NCI-H748 (cell line): ENCODE data around the gene KLF3.
A peak's percentile ranks its signal among the peaks of the same experiment; 100 is the strongest.

ENCODE experiments used
- DNase-seq: peaks from one replicate; lab custom pipeline; 2025; ENCODE audit not compliant: unreplicated experiment; lab: John Stamatoyannopoulos, UW

Gene KLF3

DNA sequence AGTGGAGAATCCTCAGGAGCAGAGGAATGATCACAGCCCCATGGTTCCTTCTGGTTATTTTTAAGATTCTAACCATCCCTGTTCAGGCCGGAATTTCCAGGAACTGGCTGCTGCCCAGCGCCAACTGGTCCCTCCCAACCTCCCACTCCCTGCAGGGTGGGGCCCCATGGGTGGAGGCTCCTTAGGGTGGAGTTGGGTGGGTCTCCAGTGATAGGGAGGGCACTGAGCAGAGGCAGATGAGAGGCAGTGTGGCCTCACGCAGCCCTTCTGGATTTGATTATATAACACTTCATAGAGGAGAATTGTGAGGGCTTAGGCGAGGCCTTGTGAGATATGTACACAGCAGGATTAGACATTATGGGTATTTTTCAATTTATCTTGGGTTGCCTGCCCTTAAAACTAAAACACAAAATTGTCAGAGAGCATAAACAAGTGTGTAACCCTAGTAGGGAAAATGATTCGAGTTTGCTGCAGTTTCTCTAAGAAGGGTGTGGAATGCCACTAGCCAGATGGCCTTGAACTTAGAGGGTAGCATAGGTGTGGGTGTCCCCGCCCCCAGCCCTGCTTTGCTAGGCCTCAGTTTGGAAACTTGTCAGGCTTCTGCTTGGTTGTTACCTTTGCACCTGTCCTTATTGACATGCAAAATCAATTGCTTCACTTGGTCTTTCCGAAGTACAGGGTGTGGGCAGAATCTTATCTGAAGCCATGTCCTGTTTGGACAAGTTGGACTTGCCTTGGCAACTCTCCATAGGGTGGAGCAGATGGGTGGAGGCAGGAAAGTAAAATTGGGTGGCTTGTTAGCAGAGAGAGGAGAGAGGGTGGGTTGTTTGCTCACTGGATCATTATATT is 9.4 kb downstream of the KLF3 start:
- peak; percentile 74 for DNase-seq

DNA sequence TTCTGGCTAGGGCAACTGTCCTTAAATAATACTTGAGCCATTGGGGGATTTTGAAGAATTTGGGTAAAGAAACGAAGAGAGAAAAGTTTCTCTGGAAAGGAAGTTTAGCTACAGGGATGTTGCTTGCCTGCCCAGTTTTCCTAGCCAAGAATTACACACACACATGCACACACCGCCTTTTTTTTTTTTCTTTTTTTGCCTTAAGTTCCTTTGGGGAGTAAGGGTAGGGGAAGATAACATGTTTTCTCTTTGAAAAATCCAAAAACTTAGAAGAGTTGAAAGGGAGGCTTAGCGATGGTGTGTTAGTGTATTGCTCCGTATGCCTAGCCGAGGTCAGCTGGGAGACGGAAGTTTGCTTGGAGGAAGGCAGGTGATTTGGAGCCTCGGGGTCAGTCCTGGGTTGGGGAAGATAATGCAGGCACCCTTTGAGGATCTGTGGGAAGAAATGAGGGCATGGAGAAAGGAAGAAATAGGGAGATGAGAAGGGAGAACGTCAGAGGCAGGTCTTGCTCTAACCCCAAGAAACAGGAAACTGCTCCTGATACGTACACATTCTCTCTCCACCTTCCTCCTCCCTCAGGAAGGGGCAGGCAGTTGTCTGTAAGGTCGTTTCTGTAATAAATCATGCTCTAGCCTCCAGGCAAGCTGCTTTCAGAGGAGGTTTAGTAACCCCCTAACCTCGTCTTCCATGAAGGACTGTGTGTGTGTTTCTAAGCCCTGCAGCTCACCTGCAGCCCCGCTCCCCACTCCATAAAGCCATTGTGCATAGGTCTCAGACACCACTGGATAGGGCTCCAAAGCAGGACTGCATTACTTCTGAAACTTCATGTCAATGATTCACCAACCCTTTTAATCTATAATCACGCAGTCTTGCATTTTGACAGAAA is 10.5 kb downstream of the KLF3 start:
- DNase-seq = peak; percentile 14

DNA sequence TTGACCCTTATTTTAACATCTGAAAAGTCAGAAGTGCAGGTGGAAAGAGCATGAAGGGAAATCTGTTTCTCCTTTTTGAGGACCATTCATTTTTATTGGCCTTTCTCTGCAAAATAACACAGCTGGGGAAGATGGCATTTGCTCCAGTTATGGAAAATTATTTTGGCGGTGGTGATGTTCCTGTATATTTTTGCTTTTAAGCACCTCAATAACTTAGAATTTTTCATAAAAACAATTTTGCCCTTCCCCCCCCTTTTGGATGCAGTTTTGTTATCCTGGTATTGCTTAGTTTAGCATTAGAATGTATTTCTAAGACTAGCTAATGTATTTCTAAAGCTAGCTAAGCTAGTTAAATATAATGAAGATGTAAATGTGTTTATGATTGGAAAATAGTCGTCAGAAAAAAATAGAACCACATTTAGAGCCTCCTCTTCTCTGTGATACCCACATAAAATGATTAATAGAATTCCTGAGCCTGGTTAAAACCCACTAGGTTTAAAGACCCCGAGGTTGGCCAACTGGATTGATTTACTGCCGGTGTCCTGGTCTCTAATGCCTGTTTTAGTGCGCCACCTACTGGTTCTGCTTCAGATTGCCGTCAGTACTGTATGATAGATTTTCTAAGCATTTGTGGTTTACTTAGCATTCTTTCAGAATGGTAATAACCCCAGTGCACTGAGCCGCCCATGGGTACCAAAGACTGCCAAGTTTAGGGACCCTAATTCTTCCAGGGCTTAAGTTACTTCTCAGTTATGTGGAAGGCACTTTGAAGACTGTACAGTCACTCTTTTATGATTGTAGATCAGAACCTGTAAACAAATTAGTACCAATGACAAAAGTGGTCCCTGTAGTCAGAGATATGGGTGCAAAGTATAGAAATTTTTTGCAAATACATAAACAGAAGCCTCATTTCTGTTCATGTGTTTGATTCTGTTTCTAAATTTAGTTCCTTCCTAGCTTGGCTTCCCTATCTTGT is 11.4 kb downstream of the KLF3 start:
- DNase-seq = peak; percentile 69

DNA sequence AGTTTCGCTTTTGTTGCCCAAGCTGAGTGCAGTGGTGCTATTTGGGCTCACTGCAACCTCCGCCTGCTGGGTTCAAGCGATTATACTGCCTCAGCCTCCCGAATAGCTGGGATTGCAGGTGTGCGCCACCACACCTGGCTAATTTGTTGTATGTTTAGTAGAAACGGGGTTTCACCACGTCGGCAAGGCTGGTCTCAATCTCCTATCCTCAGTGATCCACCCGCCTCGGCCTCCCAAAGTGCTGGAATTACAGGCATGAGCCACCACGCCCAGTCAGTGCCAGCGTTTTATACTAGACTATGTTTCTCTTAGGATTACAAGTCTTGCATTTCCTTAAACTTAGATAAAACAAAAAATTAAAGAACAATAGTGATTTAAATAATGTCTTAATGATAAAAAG is 13.0 kb downstream of the KLF3 start:
- DNase-seq = no peak

DNA sequence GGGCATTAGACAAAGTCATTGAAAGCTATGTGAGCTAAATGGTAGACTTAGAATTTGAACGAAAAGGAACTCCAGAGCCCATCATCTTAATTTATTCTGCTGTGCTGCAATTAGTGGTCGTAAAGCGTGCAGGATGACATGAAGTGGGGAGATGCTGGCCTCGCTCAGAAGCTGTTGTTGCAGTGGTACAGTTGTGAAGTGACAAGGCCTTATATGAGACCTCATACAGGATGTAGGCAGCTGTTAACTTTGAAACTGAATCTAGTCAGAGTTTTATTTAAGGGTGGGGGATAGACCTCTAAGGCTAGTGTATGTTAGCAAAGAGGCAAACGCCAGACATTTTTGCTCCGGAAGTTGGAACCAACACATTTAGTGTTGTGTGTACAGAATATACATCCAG is 13.4 kb downstream of the KLF3 start:
- DNase-seq = no peak

DNA sequence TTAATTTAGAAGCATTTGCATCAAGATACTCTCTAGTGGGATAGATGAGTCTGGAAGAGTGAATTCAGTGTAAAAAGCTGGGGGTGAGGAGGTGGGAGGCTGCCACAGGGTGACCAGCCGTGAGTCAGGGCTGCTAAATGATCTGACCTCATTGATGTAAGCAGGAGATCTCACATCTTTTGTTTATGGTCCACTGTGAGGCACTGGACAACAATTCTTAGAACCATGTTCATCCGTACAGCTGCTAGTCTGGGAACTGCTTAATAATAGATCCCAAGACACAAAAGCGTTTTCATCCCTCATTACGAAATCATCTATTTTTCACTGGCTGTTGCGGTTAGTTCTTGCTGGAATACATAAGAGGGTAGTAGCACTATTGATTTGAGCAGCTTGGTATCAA is 14.1 kb downstream of the KLF3 start:
- no peak for DNase-seq

DNA sequence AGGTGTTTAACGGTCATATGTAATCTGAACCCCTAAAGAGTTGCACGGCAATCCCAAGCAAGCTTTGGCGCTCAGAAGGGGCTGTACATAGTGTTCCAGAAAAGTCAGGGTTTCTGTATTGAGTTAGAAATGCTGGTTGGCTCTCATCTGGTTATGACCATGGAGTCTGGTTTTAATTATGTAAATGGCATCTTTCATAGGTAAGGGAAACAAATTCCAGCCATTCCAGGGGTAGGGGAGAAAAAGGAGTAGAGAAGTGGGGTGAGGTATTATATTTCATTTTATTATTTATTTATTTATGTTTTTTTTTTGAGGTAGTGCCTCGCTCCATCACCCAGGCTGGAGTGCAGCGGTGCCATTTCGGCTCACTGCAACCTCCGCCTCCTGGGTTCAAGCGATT is 15.9 kb downstream of the KLF3 start:
- DNase-seq = no peak

DNA sequence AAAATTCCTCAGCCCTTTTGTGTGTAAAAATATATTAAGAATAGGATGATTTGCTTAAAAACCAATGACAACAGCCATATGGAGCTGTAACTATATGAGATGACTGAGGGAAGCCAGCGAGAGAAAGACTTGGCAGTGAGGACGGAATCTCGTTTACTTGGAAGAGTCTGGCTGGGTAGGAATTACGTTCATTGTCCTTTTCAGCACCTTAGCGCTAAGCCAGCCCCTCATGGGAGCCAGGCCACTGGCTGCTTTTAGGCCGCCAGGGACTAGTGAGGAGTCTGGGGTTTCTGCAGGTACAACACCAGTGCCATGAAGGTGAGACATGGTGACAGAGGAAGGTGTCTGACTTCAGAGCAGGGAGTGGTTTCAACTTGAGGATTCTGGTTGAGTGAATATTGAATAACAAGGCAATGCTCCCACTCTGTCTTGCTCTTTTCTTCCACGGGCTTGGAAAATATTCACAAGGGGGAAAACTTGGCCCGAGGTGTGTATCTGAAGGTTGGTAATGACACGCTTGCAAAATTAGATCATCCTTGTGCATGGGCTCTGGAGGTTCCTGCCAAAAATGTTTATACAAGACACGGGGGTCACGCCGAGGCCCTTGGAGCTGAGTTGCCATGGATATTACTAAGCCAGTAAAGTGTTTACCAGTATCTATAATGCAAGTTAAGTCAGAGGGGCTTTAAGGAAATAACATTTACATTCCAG is 17.4 kb downstream of the KLF3 start:
- no peak for DNase-seq

DNA sequence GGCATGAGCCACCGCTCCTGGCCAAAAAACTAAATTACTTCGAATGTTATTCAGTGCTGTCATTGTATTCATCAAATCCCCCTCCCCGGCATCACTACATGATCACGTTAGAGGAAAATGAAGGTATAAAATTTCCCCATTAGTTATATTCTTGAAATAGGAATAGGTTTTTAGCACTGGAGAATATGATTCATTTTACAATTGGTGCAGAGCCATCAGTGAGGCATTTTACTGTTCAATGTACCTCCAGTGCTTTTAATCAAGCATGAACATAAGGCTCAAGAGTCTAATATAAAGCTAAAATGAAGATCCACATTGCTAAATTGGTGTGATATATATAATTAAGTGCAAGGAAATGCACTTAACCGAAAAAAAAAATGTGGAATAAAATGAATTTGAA is 18.3 kb downstream of the KLF3 start:
- DNase-seq = no peak

DNA sequence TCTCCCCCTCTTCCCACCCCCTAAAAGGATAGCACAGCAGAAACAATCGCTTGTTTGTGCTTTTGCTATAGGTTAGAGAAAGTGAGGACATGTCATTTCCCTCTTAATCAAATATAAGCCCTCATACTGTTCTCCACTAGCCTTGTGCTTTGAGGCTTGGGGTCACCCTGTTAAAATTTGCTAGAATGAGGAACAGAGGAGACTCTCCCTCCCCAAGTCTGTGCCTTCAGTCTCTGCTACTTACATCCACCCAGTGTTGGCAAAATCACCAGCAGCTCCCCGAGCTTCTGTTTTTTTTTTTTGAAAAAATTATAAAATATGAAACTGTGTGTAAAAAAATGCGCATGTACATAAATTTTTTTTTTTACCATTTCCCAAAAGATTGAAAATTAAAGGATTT is 19.3 kb downstream of the KLF3 start:
- no peak for DNase-seq

DNA sequence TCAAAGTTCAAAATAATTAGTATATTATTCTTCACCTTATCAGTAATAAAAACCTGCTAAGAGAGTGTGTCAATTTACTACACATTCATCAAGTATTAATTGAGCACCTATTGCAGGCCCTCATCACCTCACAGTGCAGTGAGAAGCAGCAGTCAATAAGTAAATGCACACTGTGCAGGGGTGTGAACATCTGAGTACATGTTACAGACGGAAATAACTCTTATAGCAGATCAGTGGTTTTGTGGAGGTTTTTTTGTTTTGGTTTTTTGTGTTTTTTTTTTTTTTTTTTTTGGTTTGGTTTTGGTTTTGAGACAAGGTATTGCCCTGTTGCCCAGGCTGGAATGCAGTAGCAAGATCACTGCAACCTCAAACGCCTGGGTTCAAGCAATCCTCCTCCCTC is 20.3 kb downstream of the KLF3 start:
- no peak for DNase-seq

DNA sequence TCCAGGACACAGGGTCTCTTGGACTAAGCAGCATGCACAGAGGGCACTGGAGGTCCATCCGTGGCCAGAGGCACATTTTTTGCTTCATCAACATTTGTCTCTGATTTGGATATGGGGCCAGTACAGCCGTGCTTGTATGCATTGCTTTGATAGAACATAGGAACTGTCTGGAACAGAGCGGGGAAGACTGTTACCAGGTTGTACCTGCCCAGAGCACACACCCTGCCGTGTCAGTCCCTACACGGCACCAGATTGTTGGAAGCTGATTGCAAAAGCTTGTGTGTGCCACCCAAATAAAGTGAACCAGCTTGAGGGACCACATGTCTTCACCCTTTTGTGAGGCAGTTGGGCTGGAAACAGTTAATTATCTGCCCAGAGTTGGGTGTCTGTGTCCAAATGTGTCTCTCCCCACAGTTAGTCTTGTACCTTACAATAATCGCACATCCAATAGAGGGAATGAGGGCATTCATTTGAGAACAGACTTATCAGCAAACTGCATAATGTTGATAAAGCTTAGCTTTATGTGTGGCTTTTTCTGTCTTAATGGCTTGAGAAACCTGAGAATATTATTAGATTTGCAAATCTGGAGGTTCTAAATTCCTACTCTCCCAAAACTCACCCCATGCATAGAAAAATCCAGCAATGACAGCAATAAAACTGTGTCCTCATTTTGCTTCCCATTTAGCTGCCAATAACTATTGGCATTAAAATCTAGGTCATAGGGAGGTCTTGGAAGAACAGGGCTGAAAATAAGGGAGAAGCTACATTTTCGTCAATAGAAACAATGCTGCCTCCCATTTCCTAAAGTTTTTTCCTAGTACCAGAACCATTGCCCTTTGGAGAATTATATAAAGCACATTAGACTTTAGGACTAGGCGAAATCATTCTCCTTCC is 21.2 kb downstream of the KLF3 start:
- no peak for DNase-seq

DNA sequence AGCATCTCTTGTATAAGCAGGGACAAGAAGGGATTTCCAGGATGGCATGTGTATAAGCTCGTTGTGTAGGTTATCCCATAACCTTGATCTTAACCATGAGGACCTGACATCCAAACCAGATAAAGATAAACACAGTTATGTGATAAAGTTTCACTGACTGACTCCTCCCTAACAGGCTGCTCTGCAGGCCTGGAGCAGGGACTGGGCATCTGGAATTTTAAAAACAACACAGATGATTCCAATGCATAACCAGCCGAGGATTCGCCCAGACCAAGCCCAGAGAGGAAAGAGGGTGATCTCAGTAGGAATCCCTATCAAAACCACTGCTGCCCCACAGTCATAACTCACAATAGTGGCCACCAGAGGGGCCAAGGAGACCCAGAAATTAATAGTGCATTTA is 22.7 kb downstream of the KLF3 start:
- DNase-seq = no peak

DNA sequence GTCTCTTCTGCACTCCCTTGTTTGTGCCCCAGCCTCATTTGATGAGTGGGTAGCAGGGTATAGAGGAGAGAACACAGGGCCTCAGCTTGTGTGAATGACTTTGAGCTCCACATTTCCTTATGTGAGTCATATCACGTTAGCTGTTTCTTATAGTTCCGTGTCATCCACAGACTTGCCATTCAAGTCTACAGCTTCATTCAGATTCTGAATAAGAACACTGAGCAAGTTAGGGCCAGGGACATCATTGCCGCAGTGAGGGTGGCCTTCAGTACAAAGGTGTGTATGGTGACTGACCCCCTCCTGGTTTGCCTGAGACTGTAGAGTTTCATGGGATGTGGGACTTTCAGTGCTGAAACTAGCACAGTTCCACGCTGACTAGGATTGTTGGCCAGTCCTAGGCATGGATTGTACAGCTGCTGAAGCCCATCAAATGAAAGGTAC is 23.6 kb downstream of the KLF3 start:
- DNase-seq = no peak

DNA sequence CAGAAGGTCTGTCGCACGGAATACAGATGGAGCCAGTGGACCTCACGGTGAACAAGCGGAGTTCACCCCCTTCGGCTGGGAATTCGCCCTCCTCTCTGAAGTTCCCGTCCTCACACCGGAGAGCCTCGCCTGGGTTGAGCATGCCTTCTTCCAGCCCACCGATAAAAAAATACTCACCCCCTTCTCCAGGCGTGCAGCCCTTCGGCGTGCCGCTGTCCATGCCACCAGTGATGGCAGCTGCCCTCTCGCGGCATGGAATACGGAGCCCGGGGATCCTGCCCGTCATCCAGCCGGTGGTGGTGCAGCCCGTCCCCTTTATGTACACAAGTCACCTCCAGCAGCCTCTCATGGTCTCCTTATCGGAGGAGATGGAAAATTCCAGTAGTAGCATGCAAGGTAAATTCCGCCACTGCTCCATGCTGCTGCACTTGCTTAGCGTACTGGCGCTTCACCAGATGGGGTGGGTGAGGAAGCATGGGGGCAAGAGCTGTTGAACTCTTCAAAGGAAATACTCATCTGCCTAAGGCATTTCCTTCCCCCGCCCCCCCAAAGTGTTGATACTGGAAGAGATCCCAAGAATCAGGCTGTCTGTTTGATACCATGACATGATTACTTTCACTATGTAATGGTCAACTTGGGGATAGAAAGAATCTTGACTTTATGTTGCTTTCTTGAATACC is 24.8 kb downstream of the KLF3 start:
- no peak for DNase-seq

DNA sequence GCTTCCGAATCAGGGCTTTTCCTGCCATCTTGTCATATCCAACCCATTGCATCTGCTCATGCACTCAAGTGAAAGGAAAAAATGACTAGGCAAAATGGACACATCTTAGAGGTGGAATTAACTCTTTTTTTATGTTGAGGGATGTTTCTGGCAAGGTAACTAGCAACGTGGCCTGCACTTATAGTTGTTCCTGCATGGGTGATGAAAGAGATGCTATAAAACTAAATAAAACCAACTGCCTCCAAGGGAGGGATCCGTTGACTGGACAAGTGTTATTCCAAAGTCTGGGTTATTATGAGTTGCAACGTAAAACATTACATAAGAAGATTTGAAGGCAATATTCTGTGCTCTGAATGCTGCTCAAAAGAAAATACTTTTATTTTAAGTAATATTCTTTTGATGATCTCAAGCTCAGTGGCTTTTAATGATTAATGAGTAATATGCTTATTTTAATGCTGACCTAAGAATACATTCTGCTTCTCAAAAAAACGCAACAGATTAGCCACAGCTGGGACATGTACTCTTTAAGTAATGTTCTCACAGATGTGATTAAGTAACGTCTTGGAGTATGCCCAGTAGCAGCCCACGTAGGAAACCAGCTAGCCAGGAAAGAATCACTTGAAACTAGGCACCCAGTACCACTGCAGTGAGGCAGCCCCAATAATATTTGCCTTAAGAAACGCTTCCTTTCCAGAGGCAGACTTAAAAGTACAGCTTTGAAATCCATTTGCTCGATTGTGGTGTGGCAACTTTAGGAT is 27.4 kb downstream of the KLF3 start:
- DNase-seq = no peak

DNA sequence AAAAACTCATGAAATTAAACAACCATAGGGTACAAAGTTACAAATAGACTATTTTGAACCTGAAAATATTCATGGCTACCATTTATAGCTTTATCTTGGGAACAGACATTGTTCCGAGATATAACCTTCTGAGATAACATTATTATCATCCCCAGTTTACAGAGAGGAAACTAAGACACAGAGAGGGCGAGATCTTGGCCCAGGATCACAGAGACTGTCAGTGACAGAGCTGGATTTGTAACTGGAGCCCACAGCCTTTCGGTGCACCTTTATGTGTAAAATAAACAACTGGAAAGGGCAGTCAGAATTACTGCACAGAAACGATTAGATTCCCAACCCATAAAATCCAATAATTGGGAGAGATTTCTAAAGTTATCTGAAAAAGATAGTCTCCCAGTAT is 28.4 kb downstream of the KLF3 start:
- DNase-seq = no peak

DNA sequence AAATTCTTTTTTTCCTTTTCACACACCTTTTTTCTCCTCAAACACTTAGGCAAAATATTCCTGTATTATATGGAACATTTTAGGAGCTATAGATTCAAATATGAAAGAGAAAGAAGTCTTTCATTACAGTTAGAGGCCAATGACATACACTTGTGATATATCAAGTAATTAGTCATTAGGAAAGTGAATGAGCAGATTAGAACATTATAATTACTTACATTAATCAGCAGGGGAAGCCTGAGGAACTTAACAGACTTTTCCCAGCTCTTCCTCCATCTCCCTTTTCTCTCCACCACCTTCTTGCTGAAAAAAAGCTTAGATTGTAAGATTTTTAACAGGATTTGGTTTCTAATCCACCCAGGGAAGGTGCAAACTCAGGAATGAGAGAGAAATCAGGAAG is 29.6 kb downstream of the KLF3 start:
- DNase-seq = no peak
